HG03575 (cell line): Measurements from ENCODE around the gene TXN2.
"Not testable (repeated sequence)": the region's sequence is repeated elsewhere in the genome, so short reads cannot be mapped to it uniquely, and the experiment has no call there.

ENCODE experiments used
- ATAC-seq: cut with Tn5 transposase; IDR thresholded peaks from one replicate; pipeline ENCODE4 v1.9.1; 2021; ENCODE audit not compliant: unreplicated experiment, insufficient number of reproducible peaks, low FRiP score; ENCODE audit errors: extremely low read depth

The TXN2 gene

DNA sequence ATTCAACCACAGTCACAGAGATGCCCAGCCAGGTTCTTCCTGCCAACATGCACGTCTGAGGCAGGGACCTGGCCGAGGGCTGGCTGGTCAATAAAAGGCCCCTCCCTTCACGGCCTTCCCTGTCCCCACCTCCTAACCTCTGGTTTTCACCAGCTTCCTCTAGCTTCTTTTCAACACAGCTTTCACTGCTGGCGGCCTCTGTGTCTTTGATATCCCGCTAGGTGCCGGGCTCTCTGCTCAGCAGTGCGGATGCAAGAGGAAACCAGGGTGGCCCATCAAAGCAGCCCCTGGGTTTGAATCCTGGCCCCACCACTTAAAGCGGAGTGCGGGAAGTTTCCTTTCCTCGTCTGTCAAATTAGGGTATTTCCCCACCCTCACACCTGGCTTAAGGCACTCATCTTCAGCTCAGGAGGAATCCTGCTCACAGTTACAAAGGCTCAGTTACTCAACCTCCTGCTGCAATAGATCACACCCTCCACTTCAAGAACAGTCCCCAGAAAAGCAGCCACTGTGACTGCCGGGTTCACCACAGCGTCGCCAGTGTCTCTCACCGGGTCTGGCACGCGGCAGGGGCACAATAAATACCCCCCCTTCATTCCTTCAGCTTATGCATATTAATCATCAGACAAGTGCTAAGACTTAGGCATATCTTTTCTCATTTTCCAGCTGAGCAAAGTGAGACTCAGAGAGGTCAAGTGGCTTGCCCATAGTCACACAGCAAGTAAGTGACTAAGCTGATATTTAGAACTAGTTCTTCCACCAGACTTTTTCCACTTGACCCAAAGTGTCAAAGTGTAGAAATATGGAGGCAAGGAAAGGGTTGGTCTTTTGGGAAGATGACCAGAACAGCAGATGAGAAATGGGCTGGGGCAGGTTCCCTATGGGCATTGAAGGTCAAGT is 45.7 kb downstream of the TXN2 start:
- ATAC-seq = no peak

DNA sequence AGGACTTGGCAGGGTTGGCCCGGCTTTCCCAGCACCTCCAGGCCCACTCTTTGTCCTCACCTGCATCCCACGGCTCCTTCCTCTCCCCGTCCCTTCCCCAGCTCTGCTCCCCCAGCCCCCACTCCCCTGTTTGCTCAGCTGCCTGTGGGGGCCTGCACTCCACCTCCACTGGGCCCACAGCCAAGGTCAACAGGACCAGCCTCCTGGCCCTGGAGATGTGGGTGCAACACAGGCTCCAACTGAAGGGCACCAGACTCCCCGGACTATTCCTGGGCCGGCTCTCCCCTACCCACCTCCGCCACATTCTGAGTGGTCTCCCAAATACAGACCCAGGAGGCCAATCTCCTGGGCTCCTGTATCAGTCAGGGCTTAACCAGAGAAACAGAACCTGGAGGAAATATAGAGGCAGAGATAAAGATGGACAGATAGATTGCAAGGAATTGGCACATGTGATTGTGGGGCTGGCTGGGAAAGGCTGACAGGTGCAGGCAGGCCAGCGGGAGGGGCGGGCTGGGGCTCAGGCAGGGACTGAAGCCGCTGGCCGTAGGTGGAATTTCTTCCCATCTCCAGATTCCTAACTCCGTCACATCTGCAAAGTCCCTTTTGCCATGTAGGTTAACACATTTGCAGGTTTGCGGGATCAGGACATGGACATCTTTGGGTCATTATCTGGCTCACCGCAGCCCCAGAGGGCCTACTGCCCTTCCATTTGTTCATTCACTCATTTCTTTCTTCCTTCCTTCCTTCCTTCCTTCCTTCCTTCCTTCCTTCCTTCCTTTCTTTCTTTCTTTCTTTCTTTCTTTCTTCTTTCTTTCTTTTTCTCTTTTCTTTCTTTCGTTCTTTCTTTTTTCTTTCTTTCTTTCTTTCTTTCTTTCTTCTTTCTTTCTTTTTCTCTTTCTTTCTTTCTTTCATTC is 47.9 kb downstream of the TXN2 start:
- ATAC-seq = no peak

DNA sequence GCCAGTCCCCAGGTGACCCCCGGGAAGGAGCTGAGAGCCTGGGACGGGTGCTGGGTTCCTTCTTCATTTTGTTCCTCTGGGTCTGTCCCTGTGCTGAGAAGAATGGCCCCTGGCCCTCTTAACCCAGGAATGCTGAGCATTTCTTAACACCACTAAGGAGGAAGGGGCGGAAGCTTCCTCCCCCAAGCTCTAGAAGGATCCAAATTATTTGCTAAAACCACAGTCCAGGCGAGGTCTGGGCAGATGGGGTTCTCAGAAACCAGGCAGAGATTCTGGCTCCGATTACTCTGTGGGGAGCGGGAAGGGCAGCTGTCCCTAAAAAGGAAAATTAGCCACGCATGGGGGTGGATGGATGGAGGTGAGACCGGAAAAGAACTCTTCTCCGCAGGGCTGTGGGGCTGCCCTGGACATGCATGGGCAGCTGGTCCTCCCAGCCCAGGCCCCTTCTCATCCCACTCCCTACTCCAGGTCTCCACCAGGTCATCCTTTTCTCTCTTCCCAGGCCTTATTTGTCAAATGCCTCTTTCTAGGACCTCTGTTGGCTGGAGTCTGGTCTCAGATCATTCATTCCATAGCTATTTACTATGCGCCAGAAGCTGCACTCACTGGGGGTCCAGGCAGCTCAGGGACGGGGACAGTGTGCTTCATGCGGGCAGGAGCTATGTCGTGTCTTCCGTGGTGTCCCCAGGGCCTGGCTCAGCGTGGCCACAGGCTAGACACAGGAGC is 48.7 kb downstream of the TXN2 start:
- ATAC-seq = no peak

DNA sequence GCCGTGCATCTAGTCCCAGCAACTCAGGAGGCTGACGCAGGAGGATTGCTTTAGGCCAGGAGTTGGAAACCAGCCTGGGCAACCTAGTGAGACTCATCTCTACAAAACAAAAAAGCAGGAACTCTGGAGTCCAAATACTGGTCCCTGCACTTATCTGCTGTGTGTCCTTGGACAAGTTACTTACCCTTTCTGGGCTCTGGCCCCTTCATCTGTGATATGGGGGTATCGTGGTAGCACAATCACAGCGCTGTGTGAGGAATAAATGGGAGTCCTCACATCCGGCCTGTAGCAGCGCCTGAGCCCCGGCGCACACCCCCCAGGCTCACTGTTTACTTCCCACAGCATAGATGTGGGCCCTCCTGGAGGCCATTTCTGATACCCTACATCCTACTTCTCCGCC is 49.5 kb downstream of the TXN2 start:
- no peak for ATAC-seq

GRCh38 chr22:36430863-36431262 is 50.6 kb downstream of the TXN2 start:
- ATAC-seq = no peak

DNA sequence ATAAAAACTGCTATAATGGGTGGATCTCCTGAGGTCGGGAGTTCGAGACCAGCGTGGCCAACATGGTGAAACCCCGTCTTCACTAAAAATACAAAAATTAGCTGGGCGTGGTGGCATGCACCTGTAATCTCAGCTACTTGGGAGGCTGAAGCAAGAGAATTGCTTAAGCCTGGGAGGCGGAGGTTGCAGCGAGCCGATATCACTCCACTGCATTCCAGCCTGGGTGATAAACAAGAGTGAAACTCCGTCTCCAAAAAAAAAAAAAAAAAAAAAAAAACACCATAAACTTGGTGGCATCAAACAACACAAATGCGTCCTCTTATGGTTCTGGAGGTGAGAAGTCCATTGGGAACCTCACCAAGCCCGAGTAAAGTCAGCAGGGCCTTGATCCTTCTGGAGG is 53.5 kb downstream of the TXN2 start:
- ATAC-seq = not testable (repeated sequence)

DNA sequence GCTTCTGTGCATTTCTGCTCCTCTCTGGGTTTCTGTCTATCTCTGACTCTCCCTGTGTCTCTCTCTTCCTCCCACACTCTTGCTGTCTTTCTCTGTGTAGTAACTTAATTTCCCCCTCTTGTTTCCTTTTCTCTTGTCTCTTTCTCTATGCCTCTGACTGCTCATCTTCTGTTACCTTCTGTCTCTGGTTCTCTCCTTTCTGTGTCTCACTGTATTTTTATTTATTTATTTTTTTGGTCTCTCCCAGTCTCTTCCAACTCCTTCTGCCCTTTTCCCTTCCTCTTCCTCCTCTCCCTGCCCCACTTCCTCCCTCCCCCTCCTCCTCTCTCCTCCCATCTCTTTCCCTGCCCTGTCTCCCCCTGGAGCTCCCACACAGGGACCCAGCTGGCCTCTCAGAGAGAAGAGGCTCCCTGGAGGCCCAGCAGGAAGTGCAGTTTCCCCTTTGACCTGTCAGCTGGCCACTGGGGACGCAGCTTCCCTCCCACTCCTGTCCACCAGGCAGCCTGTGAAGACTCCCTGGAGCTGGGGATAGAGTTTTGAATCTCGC is 55.4 kb downstream of the TXN2 start:
- no peak for ATAC-seq

DNA sequence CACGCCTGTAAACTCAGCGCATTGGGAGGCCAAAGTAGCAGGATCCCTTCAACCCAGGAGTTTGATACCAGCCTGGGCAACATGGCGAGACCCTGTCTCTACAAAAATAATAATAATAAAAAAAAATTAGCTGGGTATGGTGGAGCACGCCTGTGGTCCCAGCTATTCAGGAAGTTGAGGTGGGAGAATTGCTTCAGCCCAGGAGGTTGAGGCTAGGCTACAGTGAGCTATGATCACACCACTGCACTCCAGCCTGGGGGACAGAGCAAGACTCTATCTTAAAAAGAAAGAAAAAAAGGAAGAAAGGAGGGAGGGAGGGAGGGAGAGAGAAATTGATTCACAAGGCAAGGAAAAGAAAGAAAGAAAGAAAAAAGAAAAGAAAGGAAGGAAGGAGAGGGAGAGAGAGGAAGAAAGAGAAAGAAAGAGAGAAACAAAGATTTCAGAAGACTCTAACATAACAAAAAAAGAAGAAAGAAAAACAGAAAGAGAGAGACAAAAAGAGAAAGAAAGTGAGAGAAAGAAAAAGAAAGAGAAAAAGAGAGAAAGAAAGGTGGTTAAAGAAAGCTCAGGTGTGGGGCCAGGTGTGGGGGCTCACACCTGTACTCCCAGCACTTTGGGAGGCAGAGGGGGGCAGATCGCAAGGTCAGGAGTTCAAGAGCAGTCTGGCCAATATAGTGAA is 56.4 kb downstream of the TXN2 start:
- ATAC-seq = no peak

- ATAC-seq = not testable (repeated sequence)
Measured at GRCh38 chr22:36424466-36424865, 57.0 kb downstream of the TXN2 start.

DNA sequence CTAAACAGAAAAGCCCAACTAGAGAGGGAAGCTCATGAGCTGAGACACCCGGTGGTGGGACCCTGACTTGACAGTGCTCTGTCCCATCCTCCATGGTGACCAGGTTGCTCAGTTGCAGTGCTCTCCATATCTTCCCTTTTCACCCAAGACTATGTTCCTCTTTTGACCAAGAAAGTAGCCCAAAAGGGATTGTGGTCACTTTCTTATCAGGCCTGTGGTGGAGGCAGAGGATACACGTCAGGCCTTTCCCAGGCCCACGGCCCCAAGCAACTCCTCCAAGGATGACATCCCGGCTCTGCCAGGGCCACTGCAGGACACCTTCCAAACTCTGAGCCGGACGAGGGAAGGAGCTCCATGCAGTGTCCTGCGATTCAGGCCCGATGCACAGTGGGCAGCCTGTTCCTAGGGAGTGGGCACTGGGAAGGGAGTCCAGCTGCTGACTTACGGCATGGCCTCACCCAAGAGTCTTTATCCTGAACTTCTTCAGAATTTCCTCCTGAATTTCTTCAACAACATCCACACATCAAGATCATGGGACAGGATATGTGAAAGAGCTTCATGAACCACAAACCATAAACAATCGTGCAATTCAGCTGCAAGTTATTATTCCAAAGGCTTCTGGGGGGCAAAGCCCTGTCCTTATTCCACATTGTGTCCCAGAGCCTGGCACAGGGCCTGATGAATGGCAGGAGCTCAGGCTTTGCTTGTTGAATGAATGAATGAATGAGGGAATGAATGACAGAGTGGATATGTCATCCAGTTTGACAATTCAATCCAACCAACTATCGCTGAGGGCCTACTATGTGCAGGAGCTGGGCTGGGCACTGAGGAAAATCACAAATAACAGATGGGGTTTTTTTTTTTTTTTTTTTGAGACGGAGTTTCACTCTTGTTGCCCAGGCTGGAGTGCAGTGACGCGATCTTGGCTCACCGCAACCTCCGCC is 57.7 kb downstream of the TXN2 start:
- ATAC-seq = no peak

DNA sequence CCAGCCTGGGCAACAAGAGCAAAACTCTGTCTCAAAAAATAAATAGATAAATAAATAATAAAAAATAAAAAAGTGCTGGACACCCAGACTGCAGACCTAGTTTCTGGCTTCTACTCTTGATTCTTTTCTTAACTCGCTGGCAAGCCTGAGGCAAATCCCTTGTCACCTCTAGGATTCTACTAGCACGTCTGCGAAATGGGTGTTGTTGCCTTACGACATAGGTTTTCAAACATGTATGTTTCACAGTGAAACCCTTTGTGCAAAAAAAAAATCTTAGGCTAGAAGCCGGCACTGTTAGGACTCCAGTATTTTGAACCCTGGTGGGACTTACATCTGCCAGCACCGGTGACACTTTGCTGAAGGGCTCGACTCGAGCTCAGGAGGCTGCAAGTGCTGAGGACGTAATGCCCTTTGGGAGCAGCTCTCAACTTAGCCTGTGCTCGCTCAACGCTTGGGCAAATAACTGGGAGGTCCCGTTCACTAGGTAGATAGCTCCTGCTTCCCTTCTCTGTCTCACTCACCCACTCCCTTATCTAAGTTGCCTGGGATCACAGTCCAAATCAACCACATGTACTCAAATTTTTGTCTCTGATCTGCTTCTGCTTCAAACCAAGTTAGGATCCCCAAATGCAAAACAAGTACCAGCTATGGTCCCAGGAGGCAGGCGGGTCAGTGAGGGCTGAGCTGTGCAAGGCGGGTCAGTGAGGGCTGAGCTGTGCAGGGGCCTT is 59.0 kb downstream of the TXN2 start:
- ATAC-seq = no peak

GRCh38 chr22:36419912-36420882 is 61.2 kb downstream of the TXN2 start:
- ATAC-seq = no peak

- no peak for ATAC-seq
Measured at GRCh38 chr22:36419177-36419911, 62.1 kb downstream of the TXN2 start.

- ATAC-seq = no peak
Measured at GRCh38 chr22:36417281-36417686, 64.2 kb downstream of the TXN2 start.
